Measurements from ENCODE around the gene CMSS1. TPM values are rescaled to one million over a fixed set of nuclear protein-coding genes. Genes with fewer than 3 reads are reported as not detected.

The CMSS1 gene
- total RNA-seq, 1 experiment from 2014 or later = 41.6 TPM

DNA sequence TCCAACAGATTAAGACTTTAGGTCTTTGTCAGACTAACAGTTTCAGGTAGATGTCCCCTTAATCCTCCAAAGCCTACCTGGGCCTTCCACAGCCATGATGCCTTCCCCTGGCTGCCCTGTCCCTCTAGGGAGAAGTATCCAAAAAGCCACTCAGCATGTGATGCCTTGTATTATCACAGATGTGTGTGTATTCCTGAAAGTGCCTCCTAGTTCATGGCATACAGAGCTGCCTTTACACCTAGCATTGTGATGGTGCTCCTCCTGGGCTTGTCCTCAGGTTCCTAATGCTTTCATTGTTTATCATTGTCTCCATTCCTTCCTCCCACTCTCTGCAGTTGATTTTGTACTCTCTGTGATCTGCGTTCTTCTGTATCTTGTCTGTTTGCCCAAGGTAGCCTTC is 43.6 kb downstream of the CMSS1 start:
- no peak overlapping the region for H3K4me3 ChIP-seq (ENCODE audit: low read length)
- H3K79me2 ChIP-seq (ENCODE audit: low read length) = no peaks in the 10 kb centered on the region
- H3K9me3 ChIP-seq (ENCODE audit: low read length) = no peaks in the 10 kb centered on the region
- no peaks in the 10 kb centered on the region for H3K27me3 ChIP-seq (ENCODE audit: low read length)
- DNase-seq = no peak
- no peaks in the 10 kb centered on the region for H3K36me3 ChIP-seq (ENCODE audit: insufficient read depth, low read length)
- H3K9me2 ChIP-seq (replicated peaks; ENCODE audit: insufficient read depth, low read length) = no peaks in the 10 kb centered on the region
- H3K4me2 ChIP-seq (ENCODE audit: low read depth, low read length, poor library complexity, severe bottlenecking) = no peak overlapping the region
- peaks cover 69% of the 10 kb centered on the region for H4K20me1 ChIP-seq (ENCODE audit: insufficient read depth, low read depth, low read length)
- H3K4me1 ChIP-seq (ENCODE audit: low read length) = no peaks in the 10 kb centered on the region
- H3K9ac ChIP-seq (ENCODE audit: low read length) = no peak overlapping the region
- no peak overlapping the region for H2AFZ ChIP-seq (ENCODE audit: low read length)
- no peak overlapping the region for H3K27ac ChIP-seq (ENCODE audit: low read length)

DNA sequence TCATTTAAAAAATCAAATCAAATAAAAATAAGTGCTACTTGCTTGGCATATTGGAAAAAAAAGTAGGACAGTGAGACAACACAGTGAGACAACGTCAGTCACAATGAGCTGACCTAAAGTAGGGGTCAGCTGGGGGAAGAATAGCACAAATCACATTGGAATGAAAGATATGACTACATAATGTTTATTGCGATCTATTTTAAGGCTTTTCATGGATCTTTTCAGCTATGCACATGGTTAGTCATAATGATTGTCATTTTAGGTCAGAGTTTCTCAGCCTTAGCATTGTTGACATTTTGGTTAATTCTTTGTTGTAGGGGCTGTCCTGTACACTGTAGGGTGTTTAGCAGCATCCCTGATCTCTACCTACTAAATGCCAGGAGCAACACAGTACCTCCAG is 44.5 kb downstream of the CMSS1 start:
- H3K79me2 ChIP-seq (ENCODE audit: low read length) = no peaks in the 10 kb centered on the region
- H3K9ac ChIP-seq (ENCODE audit: low read length) = no peak overlapping the region
- no peaks in the 10 kb centered on the region for H3K9me2 ChIP-seq (replicated peaks; ENCODE audit: insufficient read depth, low read length)
- H3K4me1 ChIP-seq (ENCODE audit: low read length) = no peaks in the 10 kb centered on the region
- H3K27ac ChIP-seq (ENCODE audit: low read length) = no peak overlapping the region
- H3K4me2 ChIP-seq (ENCODE audit: low read depth, low read length, poor library complexity, severe bottlenecking) = no peak overlapping the region
- no peaks in the 10 kb centered on the region for H3K27me3 ChIP-seq (ENCODE audit: low read length)
- H4K20me1 ChIP-seq (ENCODE audit: insufficient read depth, low read depth, low read length) = peaks cover 68% of the 10 kb centered on the region
- no peak overlapping the region for H2AFZ ChIP-seq (ENCODE audit: low read length)
- H3K4me3 ChIP-seq (ENCODE audit: low read length) = no peak overlapping the region
- H3K36me3 ChIP-seq (ENCODE audit: insufficient read depth, low read length) = no peaks in the 10 kb centered on the region
- no peaks in the 10 kb centered on the region for H3K9me3 ChIP-seq (ENCODE audit: low read length)
- DNase-seq = no peak

DNA sequence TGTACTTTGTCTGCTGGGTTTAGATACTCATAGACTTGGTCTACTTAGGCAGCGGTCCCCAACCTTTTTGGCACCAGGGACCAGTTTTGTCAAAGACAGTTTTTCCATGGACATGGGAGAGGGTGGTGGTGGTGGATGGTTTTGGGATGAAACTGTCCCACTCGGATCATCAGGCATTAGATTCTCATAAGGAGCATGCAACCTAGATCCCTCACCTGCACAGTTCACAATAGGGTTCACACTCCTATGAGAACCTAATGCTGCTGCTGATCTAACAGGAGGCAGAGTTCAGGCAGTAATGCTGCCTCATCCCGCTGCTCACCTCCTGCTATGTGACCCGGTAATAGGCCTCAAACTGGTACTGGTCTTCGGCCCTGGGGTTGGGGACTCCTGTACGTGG is 45.3 kb downstream of the CMSS1 start:
- Histone ChIP-seq H3K9me3 (ENCODE audit: low read length) (no peaks in the 10 kb centered on the region), H3K4me3 (ENCODE audit: low read length) (no peak overlapping the region), H3K79me2 (ENCODE audit: low read length) (no peaks in the 10 kb centered on the region), H2AFZ (ENCODE audit: low read length) (no peak overlapping the region), H3K27me3 (ENCODE audit: low read length) (no peaks in the 10 kb centered on the region), H3K27ac (ENCODE audit: low read length) (no peak overlapping the region), H3K9me2 (replicated peaks; ENCODE audit: insufficient read depth, low read length) (no peaks in the 10 kb centered on the region), H3K36me3 (ENCODE audit: insufficient read depth, low read length) (no peaks in the 10 kb centered on the region), H4K20me1 (ENCODE audit: insufficient read depth, low read depth, low read length) (peaks cover 68% of the 10 kb centered on the region), H3K9ac (ENCODE audit: low read length) (no peak overlapping the region), H3K4me2 (ENCODE audit: low read depth, low read length, poor library complexity, severe bottlenecking) (no peak overlapping the region), H3K4me1 (ENCODE audit: low read length) (no peaks in the 10 kb centered on the region)
- DNase-seq = no peak

DNA sequence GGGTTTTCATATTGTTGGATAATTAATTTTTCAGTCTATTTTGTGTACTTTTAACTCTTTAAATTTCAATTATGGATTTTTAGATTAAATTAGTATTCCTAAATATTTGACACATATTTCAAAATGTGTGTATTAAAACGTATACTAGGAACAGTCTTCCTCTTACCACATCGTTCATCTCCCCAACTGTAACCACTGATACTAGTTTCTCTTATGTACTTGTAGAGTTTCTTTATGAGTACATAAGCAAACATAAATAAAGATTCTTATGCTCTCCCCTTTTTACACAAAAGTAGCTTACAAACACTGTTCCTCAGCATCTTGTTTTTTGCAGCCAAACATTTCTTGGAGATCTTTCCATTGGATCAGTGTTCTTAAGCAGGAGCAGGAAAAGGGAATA is 45.9 kb downstream of the CMSS1 start:
- Histone ChIP-seq H3K4me1 (ENCODE audit: low read length) (no peaks in the 10 kb centered on the region), H3K4me3 (ENCODE audit: low read length) (no peak overlapping the region), H3K9me2 (replicated peaks; ENCODE audit: insufficient read depth, low read length) (no peaks in the 10 kb centered on the region), H3K27ac (ENCODE audit: low read length) (no peak overlapping the region), H3K9me3 (ENCODE audit: low read length) (no peaks in the 10 kb centered on the region), H3K27me3 (ENCODE audit: low read length) (no peaks in the 10 kb centered on the region), H3K36me3 (ENCODE audit: insufficient read depth, low read length) (no peaks in the 10 kb centered on the region), H3K4me2 (ENCODE audit: low read depth, low read length, poor library complexity, severe bottlenecking) (no peak overlapping the region), H2AFZ (ENCODE audit: low read length) (no peak overlapping the region), H3K79me2 (ENCODE audit: low read length) (no peaks in the 10 kb centered on the region), H4K20me1 (ENCODE audit: insufficient read depth, low read depth, low read length) (peaks cover 72% of the 10 kb centered on the region), H3K9ac (ENCODE audit: low read length) (no peak overlapping the region)
- no peak for DNase-seq

- no peaks in the 10 kb centered on the region for H3K9me3 ChIP-seq (ENCODE audit: low read length)
- no peaks in the 10 kb centered on the region for H3K27me3 ChIP-seq (ENCODE audit: low read length)
- H3K9me2 ChIP-seq (replicated peaks; ENCODE audit: insufficient read depth, low read length) = no peaks in the 10 kb centered on the region
- H3K79me2 ChIP-seq (ENCODE audit: low read length) = no peaks in the 10 kb centered on the region
- H3K36me3 ChIP-seq (ENCODE audit: insufficient read depth, low read length) = no peaks in the 10 kb centered on the region
- H3K4me2 ChIP-seq (ENCODE audit: low read depth, low read length, poor library complexity, severe bottlenecking) = no peak overlapping the region
- H3K27ac ChIP-seq (ENCODE audit: low read length) = no peak overlapping the region
- no peak overlapping the region for H2AFZ ChIP-seq (ENCODE audit: low read length)
- H4K20me1 ChIP-seq (ENCODE audit: insufficient read depth, low read depth, low read length) = peaks cover 65% of the 10 kb centered on the region
- H3K4me1 ChIP-seq (ENCODE audit: low read length) = no peaks in the 10 kb centered on the region
- H3K9ac ChIP-seq (ENCODE audit: low read length) = no peak overlapping the region
- H3K4me3 ChIP-seq (ENCODE audit: low read length) = no peak overlapping the region
- no peak for DNase-seq
Measured at GRCh38 chr3:99864289-99864688, 46.6 kb downstream of the CMSS1 start.

- H3K4me2 ChIP-seq (ENCODE audit: low read depth, low read length, poor library complexity, severe bottlenecking) = no peak overlapping the region
Measured at GRCh38 chr3:99865321-99865720, 47.7 kb downstream of the CMSS1 start.

GRCh38 chr3:99866261-99866761 is 48.6 kb downstream of the CMSS1 start:
- H2AFZ ChIP-seq (ENCODE audit: low read length) = no peak overlapping the region
- no peak overlapping the region for H3K4me3 ChIP-seq (ENCODE audit: low read length)
- H3K79me2 ChIP-seq (ENCODE audit: low read length) = no peaks in the 10 kb centered on the region
- no peaks in the 10 kb centered on the region for H3K9me3 ChIP-seq (ENCODE audit: low read length)
- H3K27me3 ChIP-seq (ENCODE audit: low read length) = no peaks in the 10 kb centered on the region
- no peak overlapping the region for H3K9ac ChIP-seq (ENCODE audit: low read length)
- H3K4me2 ChIP-seq (ENCODE audit: low read depth, low read length, poor library complexity, severe bottlenecking) = no peak overlapping the region
- no peaks in the 10 kb centered on the region for H3K9me2 ChIP-seq (replicated peaks; ENCODE audit: insufficient read depth, low read length)
- no peaks in the 10 kb centered on the region for H3K4me1 ChIP-seq (ENCODE audit: low read length)
- H3K27ac ChIP-seq (ENCODE audit: low read length) = no peak overlapping the region
- H4K20me1 ChIP-seq (ENCODE audit: insufficient read depth, low read depth, low read length) = peaks cover 63% of the 10 kb centered on the region
- DNase-seq = no peak
- no peaks in the 10 kb centered on the region for H3K36me3 ChIP-seq (ENCODE audit: insufficient read depth, low read length)

More at GRCh38 chr3:99865321-99865720, 47.7 kb downstream of the CMSS1 start:
- Histone ChIP-seq H3K9me2 (replicated peaks; ENCODE audit: insufficient read depth, low read length) (no peaks in the 10 kb centered on the region), H3K79me2 (ENCODE audit: low read length) (no peaks in the 10 kb centered on the region), H3K27ac (ENCODE audit: low read length) (no peak overlapping the region), H3K36me3 (ENCODE audit: insufficient read depth, low read length) (no peaks in the 10 kb centered on the region), H3K4me1 (ENCODE audit: low read length) (no peaks in the 10 kb centered on the region), H2AFZ (ENCODE audit: low read length) (no peak overlapping the region), H3K9ac (ENCODE audit: low read length) (no peak overlapping the region), H3K4me3 (ENCODE audit: low read length) (no peak overlapping the region), H3K9me3 (ENCODE audit: low read length) (no peaks in the 10 kb centered on the region), H3K27me3 (ENCODE audit: low read length) (no peaks in the 10 kb centered on the region), H4K20me1 (ENCODE audit: insufficient read depth, low read depth, low read length) (peaks cover 63% of the 10 kb centered on the region)
- no peak for DNase-seq

- Histone ChIP-seq H3K4me2 (ENCODE audit: low read depth, low read length, poor library complexity, severe bottlenecking) (no peak overlapping the region), H3K4me3 (ENCODE audit: low read length) (no peak overlapping the region), H3K4me1 (ENCODE audit: low read length) (no peaks in the 10 kb centered on the region), H3K27me3 (ENCODE audit: low read length) (no peaks in the 10 kb centered on the region), H3K9me2 (replicated peaks; ENCODE audit: insufficient read depth, low read length) (no peaks in the 10 kb centered on the region), H3K36me3 (ENCODE audit: insufficient read depth, low read length) (no peaks in the 10 kb centered on the region), H2AFZ (ENCODE audit: low read length) (no peak overlapping the region), H4K20me1 (ENCODE audit: insufficient read depth, low read depth, low read length) (peaks cover 55% of the 10 kb centered on the region), H3K27ac (ENCODE audit: low read length) (no peak overlapping the region), H3K79me2 (ENCODE audit: low read length) (no peaks in the 10 kb centered on the region), H3K9ac (ENCODE audit: low read length) (no peak overlapping the region), H3K9me3 (ENCODE audit: low read length) (no peaks in the 10 kb centered on the region)
- no peak for DNase-seq
Measured at GRCh38 chr3:99867594-99868310, 50.1 kb downstream of the CMSS1 start.

Data from Karpas-422 (cell line).